OCI-LY7 (cell line): ENCODE results near the gene MYH11. TPM values are rescaled to one million over a fixed set of nuclear protein-coding genes. Genes with fewer than 3 reads are reported as not detected.
"Not testable (repeated sequence)": the region's sequence is repeated elsewhere in the genome, so short reads cannot be mapped to it uniquely, and the experiment has no call there.

Experiments used
- BruUV-seq: library from RNA; stranded (reverse); fragments of 400-500 nt; replicated peaks from 2 replicates; lab custom pipeline; 2021; lab: Mats Ljungman, UMichigan
- CTCF ChIA-PET: fragments of 300-600 bp; sonication (Branson Sonifier 250); formaldehyde crosslinking; loops from one replicate; lab custom pipeline; 2022; ENCODE audit warnings: antibody characterized with exemption; ENCODE audit not compliant: unreplicated experiment; lab: Charles Lee
- POLR2A ChIA-PET: fragments of 300-600 bp; sonication (Branson Sonifier 250); formaldehyde crosslinking; loops from one replicate; lab custom pipeline; 2022; ENCODE audit warnings: antibody characterized with exemption; lab: Charles Lee
- DNase-seq: peaks from one replicate; pipeline ENCODE4 v3.0.0-alpha.2; 2015; ENCODE audit warnings: low spot score
- H2AFZ ChIP-seq: fragments of 200-600 bp; sonication (generic), shearing (Covaris generic); 2 replicates; pipeline ENCODE4 v1.6.1; 2014; ENCODE audit warnings: mild to moderate bottlenecking, antibody characterized with exemption, low read length, moderate library complexity
- H3K27ac ChIP-seq: fragments of 200-600 bp; sonication (generic); 2 replicates; pipeline ENCODE4 v1.5.1; 2014; ENCODE audit warnings: mixed run types, low read depth, mild to moderate bottlenecking, moderate library complexity, low read length, inconsistent platforms; ENCODE audit not compliant: poor library complexity, severe bottlenecking
- H3K36me3 ChIP-seq: fragments of 200-600 bp; sonication (generic); 2 replicates; pipeline ENCODE4 v1.6.1; 2014; ENCODE audit warnings: mild to moderate bottlenecking, antibody characterized with exemption, low read length, moderate library complexity, mixed read lengths; ENCODE audit not compliant: insufficient read depth
- H3K4me1 ChIP-seq: fragments of 200-600 bp; sonication (generic); 2 replicates; pipeline ENCODE4 v1.5.1; 2014; ENCODE audit warnings: mild to moderate bottlenecking, low read length; ENCODE audit not compliant: insufficient read depth, poor library complexity, severe bottlenecking
- H3K4me2 ChIP-seq: fragments of 200-600 bp; sonication (generic); 2 replicates; pipeline ENCODE4 v1.6.1; 2014; ENCODE audit warnings: mild to moderate bottlenecking, low read length
- H3K4me3 ChIP-seq: fragments of 200-600 bp; sonication (generic); 2 replicates; pipeline ENCODE4 v1.5.1; 2014; ENCODE audit warnings: mild to moderate bottlenecking, low read depth, low read length; ENCODE audit not compliant: poor library complexity, severe bottlenecking
- H3K79me2 ChIP-seq: fragments of 200-600 bp; sonication (generic); 2 replicates; pipeline ENCODE4 v1.6.1; 2016; ENCODE audit warnings: low read depth, mild to moderate bottlenecking, low read length, moderate library complexity, mixed read lengths; ENCODE audit not compliant: insufficient read depth
- H3K9me2 ChIP-seq: fragments of 200-600 bp; sonication (generic); 2 replicates; pipeline ENCODE4 v1.6.1; 2016; ENCODE audit warnings: mild to moderate bottlenecking, low read length, mixed read lengths; ENCODE audit not compliant: insufficient read depth
- H3K9me3 ChIP-seq: fragments of 200-600 bp; sonication (generic); 2 replicates; pipeline ENCODE4 v1.6.1; 2014; ENCODE audit warnings: mild to moderate bottlenecking, mixed run types, low read length, mixed read lengths
- H4K20me1 ChIP-seq: fragments of 200-600 bp; sonication (generic); 2 replicates; pipeline ENCODE4 v1.6.1; 2014; ENCODE audit warnings: mild to moderate bottlenecking, antibody characterized with exemption, low read length, moderate library complexity, mixed read lengths; ENCODE audit not compliant: insufficient read depth
- EZH2phosphoT487 ChIP-seq: fragments of 200-600 bp; sonication (generic); IDR thresholded peaks from 2 replicates; pipeline ENCODE4 v1.6.1; 2018; ENCODE audit warnings: low read depth, borderline replicate concordance, mild to moderate bottlenecking, mixed run types, antibody characterized with exemption, low read length, moderate library complexity, mixed read lengths
- intact Hi-C: fragments of 100-400 bp; cut with micrococcal nuclease; formaldehyde crosslinking; loops from one replicate; pipeline ENCODE4 v1.10.0; 2022; ENCODE audit not compliant: unreplicated experiment
- total RNA-seq, 2 experiments: library from RNA; depleted of rRNA in 1 of 2; stranded (reverse); fragments of >200 nt in 1 of 2; shearing (Covaris generic) in 1 of 2; gene quantifications; 2 replicates each; pipeline ENCODE4 v1.2.3, GENCODE V29; 2014 to 2022
- TF ChIP-seq, protein P1 (sequence below): fragments of 200-600 bp; sonication (generic); conservative IDR thresholded peaks from 2 replicates; pipeline ENCODE4 v1.5.1; 2014; ENCODE audit warnings: mild to moderate bottlenecking, antibody characterized with exemption, low read length, moderate library complexity, mixed read lengths

Gene MYH11
- total RNA-seq, 2 experiments from 2014 or later: 5.7 to 33.8 TPM

GRCh38 chr16:15817446-15817845 is 39.4 kb downstream of the MYH11 start:
- Histone ChIP-seq H3K4me3 (no peak overlapping the region), H3K4me1 (no peaks in the 10 kb centered on the region), H3K4me2 (no peak overlapping the region), H3K79me2 (no peaks in the 10 kb centered on the region), H4K20me1 (no peaks in the 10 kb centered on the region), H2AFZ (no peak overlapping the region), H3K9me3 (peaks cover 20% of the 10 kb centered on the region; the same call in 1 of the 2 replicates), H3K36me3 (peaks cover 32% of the 10 kb centered on the region), H3K27ac (no peak overlapping the region), H3K9me2 (no peaks in the 10 kb centered on the region)
- no TSS peak for BruUV-seq
- TF ChIP-seq, protein P1, sequence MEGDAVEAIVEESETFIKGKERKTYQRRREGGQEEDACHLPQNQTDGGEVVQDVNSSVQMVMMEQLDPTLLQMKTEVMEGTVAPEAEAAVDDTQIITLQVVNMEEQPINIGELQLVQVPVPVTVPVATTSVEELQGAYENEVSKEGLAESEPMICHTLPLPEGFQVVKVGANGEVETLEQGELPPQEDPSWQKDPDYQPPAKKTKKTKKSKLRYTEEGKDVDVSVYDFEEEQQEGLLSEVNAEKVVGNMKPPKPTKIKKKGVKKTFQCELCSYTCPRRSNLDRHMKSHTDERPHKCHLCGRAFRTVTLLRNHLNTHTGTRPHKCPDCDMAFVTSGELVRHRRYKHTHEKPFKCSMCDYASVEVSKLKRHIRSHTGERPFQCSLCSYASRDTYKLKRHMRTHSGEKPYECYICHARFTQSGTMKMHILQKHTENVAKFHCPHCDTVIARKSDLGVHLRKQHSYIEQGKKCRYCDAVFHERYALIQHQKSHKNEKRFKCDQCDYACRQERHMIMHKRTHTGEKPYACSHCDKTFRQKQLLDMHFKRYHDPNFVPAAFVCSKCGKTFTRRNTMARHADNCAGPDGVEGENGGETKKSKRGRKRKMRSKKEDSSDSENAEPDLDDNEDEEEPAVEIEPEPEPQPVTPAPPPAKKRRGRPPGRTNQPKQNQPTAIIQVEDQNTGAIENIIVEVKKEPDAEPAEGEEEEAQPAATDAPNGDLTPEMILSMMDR: no peak
- TF ChIP-seq EZH2phosphoT487: no peak
- POLR2A ChIA-PET: interaction anchor here (0.6 kb wide), 1 partner anchor 11 kb away, joined by 3 read pairs; no protein-coding TSS in a partner anchor
- CTCF ChIA-PET: interaction anchor here (0.6 kb wide), 1 partner anchor 130 kb away, joined by 4 read pairs; no protein-coding TSS in a partner anchor
- intact Hi-C loops: no loop called here
- no peak for DNase-seq

GRCh38 chr16:15816228-15816627 is 40.6 kb downstream of the MYH11 start:
- Histone ChIP-seq H3K79me2 (no peaks in the 10 kb centered on the region), H3K9me2 (no peaks in the 10 kb centered on the region), H3K9me3 (peaks cover 20% of the 10 kb centered on the region; the same call in 1 of the 2 replicates), H3K36me3 (peaks cover 32% of the 10 kb centered on the region; the same call in 1 of the 2 replicates), H4K20me1 (no peaks in the 10 kb centered on the region), H3K4me1 (no peaks in the 10 kb centered on the region), H2AFZ (no peak overlapping the region), H3K27ac (no peak overlapping the region), H3K4me3 (no peak overlapping the region), H3K4me2 (no peak overlapping the region)
- ChIA-PET CTCF (no interaction called here), POLR2A (no interaction called here)
- intact Hi-C loops: no loop called here
- DNase-seq: no peak
- TF ChIP-seq EZH2phosphoT487: no peak
- TF ChIP-seq, protein P1: no peak
- BruUV-seq: no TSS peak

DNA sequence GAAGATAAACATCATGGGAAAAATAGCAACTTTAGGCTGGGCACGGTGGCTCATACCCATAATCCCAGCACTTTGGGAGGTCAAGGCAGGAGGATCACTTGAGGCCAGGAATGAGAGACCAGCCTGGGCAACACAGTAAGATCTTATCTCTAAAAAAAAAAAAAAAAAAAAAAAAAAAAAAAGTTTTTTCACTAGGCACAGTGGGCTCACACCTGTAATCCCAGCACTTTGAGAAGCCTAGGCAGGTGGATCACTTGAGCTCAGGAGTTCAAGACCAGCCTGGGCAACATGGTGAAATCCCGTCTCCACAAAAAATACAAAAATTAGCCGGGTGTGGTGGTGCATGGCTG is 44.5 kb downstream of the MYH11 start:
- POLR2A ChIA-PET, DNase-seq, H3K4me3 ChIP-seq, H3K79me2 ChIP-seq, H3K9me2 ChIP-seq, intact Hi-C loops, BruUV-seq, CTCF ChIA-PET, H3K4me1 ChIP-seq, H3K4me2 ChIP-seq, H3K27ac ChIP-seq, H2AFZ ChIP-seq, H4K20me1 ChIP-seq: not testable (repeated sequence)
- Histone ChIP-seq H3K9me3 (peaks cover 20% of the 10 kb centered on the region; the same call in 1 of the 2 replicates), H3K36me3 (peaks cover 12% of the 10 kb centered on the region; the same call in 1 of the 2 replicates)
